Measurements from ENCODE around the gene TCN2. TPM values are rescaled to one million over a fixed set of nuclear protein-coding genes. Genes with fewer than 3 reads are reported as not detected.

The TCN2 gene
- total and polyA plus RNA-seq, 9 of the 15 experiments (the other 6 are each of a cell fraction or from before 2014, with no cell fraction given) = 0.88 to 5.4 (median 1.7) TPM

DNA sequence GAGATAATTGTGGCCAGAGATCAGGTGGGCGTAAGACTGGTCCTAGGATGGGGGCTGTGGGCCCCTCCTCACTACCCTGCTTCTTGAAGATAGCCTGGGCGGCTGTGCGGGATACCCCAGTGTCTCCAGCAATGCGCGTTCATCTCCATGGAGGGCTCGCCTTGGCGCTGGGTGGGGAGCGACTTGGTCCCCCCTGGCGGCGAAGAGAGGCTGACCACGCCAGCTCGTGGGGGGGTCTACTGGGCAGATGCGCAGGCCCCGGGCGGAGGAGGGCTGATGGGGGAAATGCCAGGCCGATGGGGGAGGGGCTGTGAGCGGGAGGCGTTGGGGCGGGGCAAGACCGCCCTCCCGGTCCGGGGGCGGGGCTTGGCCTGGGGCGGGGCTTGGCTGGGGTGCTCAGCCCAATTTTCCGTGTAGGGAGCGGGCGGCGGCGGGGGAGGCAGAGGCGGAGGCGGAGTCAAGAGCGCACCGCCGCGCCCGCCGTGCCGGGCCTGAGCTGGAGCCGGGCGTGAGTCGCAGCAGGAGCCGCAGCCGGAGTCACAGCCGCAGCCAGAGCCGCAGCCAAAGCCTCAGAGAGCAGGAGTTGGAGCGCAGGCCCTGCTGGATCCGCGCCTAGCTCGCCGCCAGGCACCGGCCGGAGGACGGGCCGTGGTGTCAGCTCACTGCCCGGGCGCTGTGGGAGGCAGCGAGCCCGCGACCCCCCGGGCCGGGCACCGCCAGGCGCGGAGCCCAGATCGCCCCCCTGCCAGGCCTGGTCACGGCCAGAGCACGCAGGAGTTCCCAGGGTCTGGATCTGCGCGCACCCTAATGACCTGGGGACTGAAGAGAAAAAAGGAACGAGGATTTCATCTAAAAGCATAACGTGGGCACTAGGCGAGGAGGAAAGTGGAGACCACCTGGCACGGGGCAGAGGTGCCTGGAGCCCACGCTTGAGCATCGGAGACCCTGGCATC lies 28.6 kb downstream of the TCN2 start, which contains the start of gene SLC35E4 (continued):
- TF ChIP-seq, protein P1, sequence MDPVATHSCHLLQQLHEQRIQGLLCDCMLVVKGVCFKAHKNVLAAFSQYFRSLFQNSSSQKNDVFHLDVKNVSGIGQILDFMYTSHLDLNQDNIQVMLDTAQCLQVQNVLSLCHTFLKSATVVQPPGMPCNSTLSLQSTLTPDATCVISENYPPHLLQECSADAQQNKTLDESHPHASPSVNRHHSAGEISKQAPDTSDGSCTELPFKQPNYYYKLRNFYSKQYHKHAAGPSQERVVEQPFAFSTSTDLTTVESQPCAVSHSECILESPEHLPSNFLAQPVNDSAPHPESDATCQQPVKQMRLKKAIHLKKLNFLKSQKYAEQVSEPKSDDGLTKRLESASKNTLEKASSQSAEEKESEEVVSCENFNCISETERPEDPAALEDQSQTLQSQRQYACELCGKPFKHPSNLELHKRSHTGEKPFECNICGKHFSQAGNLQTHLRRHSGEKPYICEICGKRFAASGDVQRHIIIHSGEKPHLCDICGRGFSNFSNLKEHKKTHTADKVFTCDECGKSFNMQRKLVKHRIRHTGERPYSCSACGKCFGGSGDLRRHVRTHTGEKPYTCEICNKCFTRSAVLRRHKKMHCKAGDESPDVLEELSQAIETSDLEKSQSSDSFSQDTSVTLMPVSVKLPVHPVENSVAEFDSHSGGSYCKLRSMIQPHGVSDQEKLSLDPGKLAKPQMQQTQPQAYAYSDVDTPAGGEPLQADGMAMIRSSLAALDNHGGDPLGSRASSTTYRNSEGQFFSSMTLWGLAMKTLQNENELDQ (CRISPR knock-in tag; IDR thresholded peaks at IDR 0.05; ENCODE audit: borderline replicate concordance) = no peak
- TF ChIP-seq KLF16 (IDR thresholded peaks at IDR 0.05) (no peak), GABPB1 (CRISPR knock-in tag; IDR thresholded peaks at IDR 0.05) (0 out of 2 replicates have a peak, but pooled peaks have one; percentile 17), MTA1 (IDR thresholded peaks at IDR 0.05; ENCODE audit: borderline replicate concordance) (no peak), ZNF121 (CRISPR knock-in tag; conservative IDR thresholded peaks at IDR 0.05) (no peak), BHLHE40 (IDR thresholded peaks at IDR 0.05; ENCODE audit: low read length) (no peak), BDP1 (IDR thresholded peaks at IDR 0.05; ENCODE audit: insufficient read depth, insufficient read length) (no peak), CTBP1 (IDR thresholded peaks at IDR 0.05; ENCODE audit: borderline replicate concordance) (no peak), ZSCAN32 (CRISPR knock-in tag; IDR thresholded peaks at IDR 0.05) (no peak), ZNF764 (CRISPR knock-in tag; IDR thresholded peaks at IDR 0.05; ENCODE audit: low read depth) (no peak)
- TF ChIP-seq, protein P2, sequence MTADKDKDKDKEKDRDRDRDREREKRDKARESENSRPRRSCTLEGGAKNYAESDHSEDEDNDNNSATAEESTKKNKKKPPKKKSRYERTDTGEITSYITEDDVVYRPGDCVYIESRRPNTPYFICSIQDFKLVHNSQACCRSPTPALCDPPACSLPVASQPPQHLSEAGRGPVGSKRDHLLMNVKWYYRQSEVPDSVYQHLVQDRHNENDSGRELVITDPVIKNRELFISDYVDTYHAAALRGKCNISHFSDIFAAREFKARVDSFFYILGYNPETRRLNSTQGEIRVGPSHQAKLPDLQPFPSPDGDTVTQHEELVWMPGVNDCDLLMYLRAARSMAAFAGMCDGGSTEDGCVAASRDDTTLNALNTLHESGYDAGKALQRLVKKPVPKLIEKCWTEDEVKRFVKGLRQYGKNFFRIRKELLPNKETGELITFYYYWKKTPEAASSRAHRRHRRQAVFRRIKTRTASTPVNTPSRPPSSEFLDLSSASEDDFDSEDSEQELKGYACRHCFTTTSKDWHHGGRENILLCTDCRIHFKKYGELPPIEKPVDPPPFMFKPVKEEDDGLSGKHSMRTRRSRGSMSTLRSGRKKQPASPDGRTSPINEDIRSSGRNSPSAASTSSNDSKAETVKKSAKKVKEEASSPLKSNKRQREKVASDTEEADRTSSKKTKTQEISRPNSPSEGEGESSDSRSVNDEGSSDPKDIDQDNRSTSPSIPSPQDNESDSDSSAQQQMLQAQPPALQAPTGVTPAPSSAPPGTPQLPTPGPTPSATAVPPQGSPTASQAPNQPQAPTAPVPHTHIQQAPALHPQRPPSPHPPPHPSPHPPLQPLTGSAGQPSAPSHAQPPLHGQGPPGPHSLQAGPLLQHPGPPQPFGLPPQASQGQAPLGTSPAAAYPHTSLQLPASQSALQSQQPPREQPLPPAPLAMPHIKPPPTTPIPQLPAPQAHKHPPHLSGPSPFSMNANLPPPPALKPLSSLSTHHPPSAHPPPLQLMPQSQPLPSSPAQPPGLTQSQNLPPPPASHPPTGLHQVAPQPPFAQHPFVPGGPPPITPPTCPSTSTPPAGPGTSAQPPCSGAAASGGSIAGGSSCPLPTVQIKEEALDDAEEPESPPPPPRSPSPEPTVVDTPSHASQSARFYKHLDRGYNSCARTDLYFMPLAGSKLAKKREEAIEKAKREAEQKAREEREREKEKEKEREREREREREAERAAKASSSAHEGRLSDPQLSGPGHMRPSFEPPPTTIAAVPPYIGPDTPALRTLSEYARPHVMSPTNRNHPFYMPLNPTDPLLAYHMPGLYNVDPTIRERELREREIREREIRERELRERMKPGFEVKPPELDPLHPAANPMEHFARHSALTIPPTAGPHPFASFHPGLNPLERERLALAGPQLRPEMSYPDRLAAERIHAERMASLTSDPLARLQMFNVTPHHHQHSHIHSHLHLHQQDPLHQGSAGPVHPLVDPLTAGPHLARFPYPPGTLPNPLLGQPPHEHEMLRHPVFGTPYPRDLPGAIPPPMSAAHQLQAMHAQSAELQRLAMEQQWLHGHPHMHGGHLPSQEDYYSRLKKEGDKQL (CRISPR knock-in tag; IDR thresholded peaks at IDR 0.05; ENCODE audit: borderline replicate concordance) = no peak
- TF ChIP-seq, protein P3, sequence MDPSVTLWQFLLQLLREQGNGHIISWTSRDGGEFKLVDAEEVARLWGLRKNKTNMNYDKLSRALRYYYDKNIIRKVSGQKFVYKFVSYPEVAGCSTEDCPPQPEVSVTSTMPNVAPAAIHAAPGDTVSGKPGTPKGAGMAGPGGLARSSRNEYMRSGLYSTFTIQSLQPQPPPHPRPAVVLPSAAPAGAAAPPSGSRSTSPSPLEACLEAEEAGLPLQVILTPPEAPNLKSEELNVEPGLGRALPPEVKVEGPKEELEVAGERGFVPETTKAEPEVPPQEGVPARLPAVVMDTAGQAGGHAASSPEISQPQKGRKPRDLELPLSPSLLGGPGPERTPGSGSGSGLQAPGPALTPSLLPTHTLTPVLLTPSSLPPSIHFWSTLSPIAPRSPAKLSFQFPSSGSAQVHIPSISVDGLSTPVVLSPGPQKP (CRISPR knock-in tag; IDR thresholded peaks at IDR 0.05) = no peak
- TF ChIP-seq, protein P4, sequence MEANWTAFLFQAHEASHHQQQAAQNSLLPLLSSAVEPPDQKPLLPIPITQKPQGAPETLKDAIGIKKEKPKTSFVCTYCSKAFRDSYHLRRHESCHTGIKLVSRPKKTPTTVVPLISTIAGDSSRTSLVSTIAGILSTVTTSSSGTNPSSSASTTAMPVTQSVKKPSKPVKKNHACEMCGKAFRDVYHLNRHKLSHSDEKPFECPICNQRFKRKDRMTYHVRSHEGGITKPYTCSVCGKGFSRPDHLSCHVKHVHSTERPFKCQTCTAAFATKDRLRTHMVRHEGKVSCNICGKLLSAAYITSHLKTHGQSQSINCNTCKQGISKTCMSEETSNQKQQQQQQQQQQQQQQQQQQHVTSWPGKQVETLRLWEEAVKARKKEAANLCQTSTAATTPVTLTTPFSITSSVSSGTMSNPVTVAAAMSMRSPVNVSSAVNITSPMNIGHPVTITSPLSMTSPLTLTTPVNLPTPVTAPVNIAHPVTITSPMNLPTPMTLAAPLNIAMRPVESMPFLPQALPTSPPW (CRISPR knock-in tag; IDR thresholded peaks at IDR 0.05) = peak; percentile 79
- TF ChIP-seq, protein P5, sequence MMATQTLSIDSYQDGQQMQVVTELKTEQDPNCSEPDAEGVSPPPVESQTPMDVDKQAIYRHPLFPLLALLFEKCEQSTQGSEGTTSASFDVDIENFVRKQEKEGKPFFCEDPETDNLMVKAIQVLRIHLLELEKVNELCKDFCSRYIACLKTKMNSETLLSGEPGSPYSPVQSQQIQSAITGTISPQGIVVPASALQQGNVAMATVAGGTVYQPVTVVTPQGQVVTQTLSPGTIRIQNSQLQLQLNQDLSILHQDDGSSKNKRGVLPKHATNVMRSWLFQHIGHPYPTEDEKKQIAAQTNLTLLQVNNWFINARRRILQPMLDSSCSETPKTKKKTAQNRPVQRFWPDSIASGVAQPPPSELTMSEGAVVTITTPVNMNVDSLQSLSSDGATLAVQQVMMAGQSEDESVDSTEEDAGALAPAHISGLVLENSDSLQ (IDR thresholded peaks at IDR 0.05) = no peak

Data from K562 (cell line).